BJ (cell line): ENCODE measurements around the gene DPT. TPM values are rescaled to one million over a fixed set of nuclear protein-coding genes. Genes with fewer than 3 reads are reported as not detected.

Source experiments
- CTCF ChIA-PET: fragments of 350-600 bp; formaldehyde crosslinking; extraction: SDS; loops from one replicate; lab custom pipeline; 2021; ENCODE audit warnings: antibody characterized with exemption, inconsistent platforms; lab: Yijun Ruan, JAX
- POLR2A ChIA-PET: fragments of 300-600 bp; sonication (Branson Sonifier 250); formaldehyde crosslinking; extraction: SDS; loops from one replicate; lab custom pipeline; 2021; ENCODE audit warnings: antibody characterized with exemption; lab: Charles Lee
- DNase-seq: peaks from one replicate; pipeline ENCODE4 v3.0.0-alpha.2; 2011; ENCODE audit warnings: low read depth
- H3K27me3 ChIP-seq: 2 replicates; pipeline ENCODE4 v1.6.0; 2011; ENCODE audit warnings: low read length; ENCODE audit not compliant: control insufficient read depth, insufficient read depth
- H3K36me3 ChIP-seq: 2 replicates; pipeline ENCODE4 v1.5.1; 2011; ENCODE audit warnings: low read length; ENCODE audit not compliant: control insufficient read depth, insufficient read depth
- H3K4me3 ChIP-seq: 2 replicates; pipeline ENCODE4 v1.5.1; 2011; ENCODE audit warnings: low read depth, mild to moderate bottlenecking, control low read depth, low read length
- CTCF ChIP-seq: IDR thresholded peaks from 2 replicates; pipeline ENCODE4 v1.5.1; 2011; ENCODE audit warnings: low read depth, mild to moderate bottlenecking, control low read depth, inconsistent platforms, low read length, moderate library complexity; ENCODE audit not compliant: insufficient read depth
- polyA plus RNA-seq: library from polyadenylated mRNA; depleted of rRNA; stranded (reverse); fragments of >200 nt; gene quantifications from 2 replicates; pipeline ENCODE4 v1.2.3, GENCODE V29; 2011

DPT gene
- polyA plus RNA-seq, 1 experiment, result 0.13 TPM

- Histone ChIP-seq H3K36me3 (no peaks in the 10 kb centered on the region), H3K27me3 (no peaks in the 10 kb centered on the region), H3K4me3 (no peak overlapping the region)
- no peak for TF ChIP-seq CTCF
- no peak for DNase-seq
- CTCF ChIA-PET, result interaction anchor here (1.3 kb wide), 1 partner anchor 13 kb away, joined by 3 read pairs; no protein-coding TSS in a partner anchor
- POLR2A ChIA-PET, result no interaction called here
Observed at GRCh38 chr1:168767894-168768584, 39.0 kb upstream of the DPT start.

GRCh38 chr1:168766568-168766967, 37.6 kb upstream of the DPT start:
- no peak for DNase-seq
- POLR2A ChIA-PET, result no interaction called here
- CTCF ChIA-PET, result interaction anchor here (1.0 kb wide), 1 partner anchor 17 kb away, joined by 3 read pairs; no protein-coding TSS in a partner anchor
- H3K4me3 ChIP-seq, result no peak overlapping the region
- H3K36me3 ChIP-seq, result no peaks in the 10 kb centered on the region
- no peak for TF ChIP-seq CTCF
- no peaks in the 10 kb centered on the region for H3K27me3 ChIP-seq

DNA sequence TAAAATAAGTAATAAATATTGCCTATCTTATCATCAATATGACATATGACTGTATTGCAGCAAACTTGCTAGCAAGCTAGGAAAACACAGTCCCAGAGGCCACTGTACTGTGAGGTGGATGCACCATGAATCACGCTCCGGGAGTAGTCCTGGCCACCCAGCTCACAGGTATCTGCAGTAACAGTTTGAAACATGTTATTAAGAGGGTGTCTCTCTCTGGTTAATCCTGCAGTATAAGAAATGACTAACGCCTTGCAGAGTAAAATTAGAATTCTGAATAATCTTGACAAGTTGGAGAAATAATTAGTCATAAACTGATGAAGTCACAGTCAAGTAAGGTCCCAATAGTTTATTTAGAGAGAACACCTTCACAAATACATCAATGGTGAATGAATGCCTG, 34.0 kb upstream of the DPT start:
- no peak for TF ChIP-seq CTCF
- POLR2A ChIA-PET, result no interaction called here
- DNase-seq, result no peak
- CTCF ChIA-PET, result no interaction called here
- Histone ChIP-seq H3K36me3 (no peaks in the 10 kb centered on the region), H3K27me3 (no peaks in the 10 kb centered on the region), H3K4me3 (no peak overlapping the region)

- no peaks in the 10 kb centered on the region for H3K27me3 ChIP-seq
- no peak for DNase-seq
- H3K4me3 ChIP-seq, result no peak overlapping the region
- ChIA-PET CTCF (no interaction called here), POLR2A (no interaction called here)
- TF ChIP-seq CTCF, result no peak
- no peaks in the 10 kb centered on the region for H3K36me3 ChIP-seq
Observed at GRCh38 chr1:168762473-168762872, 33.5 kb upstream of the DPT start.

- no peak for TF ChIP-seq CTCF
- CTCF ChIA-PET, result no interaction called here
- DNase-seq, result no peak
- Histone ChIP-seq H3K4me3 (no peak overlapping the region), H3K36me3 (no peaks in the 10 kb centered on the region), H3K27me3 (no peaks in the 10 kb centered on the region)
- POLR2A ChIA-PET, result no interaction called here
Observed at GRCh38 chr1:168760781-168761180, 31.8 kb upstream of the DPT start.
